Activated CD4-positive, alpha-beta memory T cell treated with anti-CD3 and anti-CD28 coated beads, Interleukin-2, amount 10 ng/mL, durations not matched to agents 7 days and 5 days (primary cell): ENCODE results near the gene HGS. TPM values are rescaled to one million over a fixed set of nuclear protein-coding genes. Genes with fewer than 3 reads are reported as not detected.

Experiments
- CTCF ChIA-PET: fragments of 350-600 bp; sonication (Branson Sonifier 250); formaldehyde crosslinking; loops from one replicate; lab custom pipeline; 2021; ENCODE audit warnings: antibody characterized with exemption, inconsistent platforms; lab: Charles Lee
- POLR2A ChIA-PET: fragments of 350-600 bp; sonication (Branson Sonifier 250); formaldehyde crosslinking; loops from one replicate; lab custom pipeline; 2021; ENCODE audit warnings: antibody characterized with exemption; lab: Charles Lee
- DNase-seq: peaks from one replicate; pipeline ENCODE4 v3.0.0-alpha.2; 2020
- H3K27ac Mint-ChIP-seq: one replicate; pipeline ENCODE4 v1.8.0; 2021; ENCODE audit warnings: mild to moderate bottlenecking, mixed read lengths
- H3K27me3 Mint-ChIP-seq: one replicate; pipeline ENCODE4 v1.8.0; 2021; ENCODE audit warnings: mixed read lengths
- H3K36me3 Mint-ChIP-seq: one replicate; pipeline ENCODE4 v1.8.0; 2021; ENCODE audit warnings: low read depth, mixed read lengths
- H3K4me1 Mint-ChIP-seq: one replicate; pipeline ENCODE4 v1.8.0; 2021; ENCODE audit warnings: mixed read lengths
- H3K4me3 Mint-ChIP-seq: one replicate; pipeline ENCODE4 v1.8.0; 2021; ENCODE audit warnings: mild to moderate bottlenecking, mixed read lengths
- H3K9me3 Mint-ChIP-seq: one replicate; pipeline ENCODE4 v1.8.0; 2021; ENCODE audit warnings: mixed read lengths
- total RNA-seq, 2 experiments: library from RNA; stranded (reverse); gene quantifications; one replicate each; pipeline ENCODE4 v1.2.3, GENCODE V29; 2021

The HGS gene
- total RNA-seq, 2 experiments from 2014 or later, result 122 to 130 TPM

GRCh38 chr17:81713004-81713555 is 29.3 kb downstream of the HGS start:
- CTCF ChIA-PET, result interaction anchor here (1.0 kb wide), 1 partner anchor 22 kb away, joined by 4 read pairs; no protein-coding TSS in a partner anchor
- peak overlapping the region; percentile 54 for H3K27ac Mint-ChIP-seq
- DNase-seq, result no peak
- POLR2A ChIA-PET, result interaction anchor here (0.7 to 3.8 kb wide), 4 partner anchors 9 to 129 kb away, joined by 3 to 30 read pairs (median 3); partner anchors contain the start of gene MRPL12
- H3K27me3 Mint-ChIP-seq, result no peaks in the 10 kb centered on the region
- H3K36me3 Mint-ChIP-seq, result peaks cover 4% of the 10 kb centered on the region
- H3K4me3 Mint-ChIP-seq, result peak overlapping the region; percentile 89
- peaks cover 28% of the 10 kb centered on the region for H3K4me1 Mint-ChIP-seq
- no peaks in the 10 kb centered on the region for H3K9me3 Mint-ChIP-seq

GRCh38 chr17:81713556-81714411 is 30.0 kb downstream of the HGS start:
- Mint-ChIP-seq H3K9me3 (no peaks in the 10 kb centered on the region), H3K27me3 (no peaks in the 10 kb centered on the region), H3K4me3 (peak overlapping the region; percentile 89), H3K4me1 (peaks cover 28% of the 10 kb centered on the region), H3K27ac (no peak overlapping the region), H3K36me3 (peaks cover 3% of the 10 kb centered on the region)
- ChIA-PET CTCF (interaction anchor here (1.0 kb wide), 1 partner anchor 22 kb away, joined by 4 read pairs; no protein-coding TSS in a partner anchor), POLR2A (interaction anchor here (1.1 to 3.8 kb wide), 4 partner anchors 10 to 157 kb away, joined by 3 to 30 read pairs (median 6); partner anchors contain the start of genes ARHGDIA, ARL16, HGS and MRPL12)
- no peak for DNase-seq

GRCh38 chr17:81714412-81715106 is 30.7 kb downstream of the HGS start:
- H3K36me3 Mint-ChIP-seq, result no peaks in the 10 kb centered on the region
- ChIA-PET POLR2A (interaction anchor here (1.1 to 3.8 kb wide), 4 partner anchors 9 to 156 kb away, joined by 3 to 30 read pairs (median 6); partner anchors contain the start of genes ARHGDIA, ARL16, HGS and MRPL12), CTCF (no interaction called here)
- peaks cover 28% of the 10 kb centered on the region for H3K4me1 Mint-ChIP-seq
- no peak overlapping the region for H3K27ac Mint-ChIP-seq
- peak overlapping the region; percentile 17 for H3K4me3 Mint-ChIP-seq
- DNase-seq, result no peak
- H3K27me3 Mint-ChIP-seq, result no peaks in the 10 kb centered on the region
- no peaks in the 10 kb centered on the region for H3K9me3 Mint-ChIP-seq

GRCh38 chr17:81715107-81715871 is 31.5 kb downstream of the HGS start:
- Mint-ChIP-seq H3K4me1 (peaks cover 24% of the 10 kb centered on the region), H3K27ac (no peak overlapping the region), H3K27me3 (no peaks in the 10 kb centered on the region), H3K9me3 (no peaks in the 10 kb centered on the region), H3K4me3 (no peak overlapping the region), H3K36me3 (no peaks in the 10 kb centered on the region)
- CTCF ChIA-PET, result no interaction called here
- no peak for DNase-seq
- POLR2A ChIA-PET, result interaction anchor here (1.6 to 3.8 kb wide), 2 partner anchors 12 to 31 kb away, joined by 6 to 30 read pairs; partner anchors contain the start of genes ARL16, HGS and MRPL12

- ChIA-PET CTCF (no interaction called here), POLR2A (interaction anchor here (1.8 to 3.8 kb wide), 2 partner anchors 13 kb away, joined by 8 to 30 read pairs; partner anchors contain the start of gene MRPL12)
- Mint-ChIP-seq H3K9me3 (no peaks in the 10 kb centered on the region), H3K27ac (no peak overlapping the region), H3K4me1 (peaks cover 17% of the 10 kb centered on the region), H3K27me3 (no peaks in the 10 kb centered on the region), H3K4me3 (no peak overlapping the region), H3K36me3 (no peaks in the 10 kb centered on the region)
- DNase-seq, result no peak
These were observed 32.3 kb downstream of the HGS start for GRCh38 chr17:81715872-81716673.

- Mint-ChIP-seq H3K27ac (no peak overlapping the region), H3K9me3 (no peaks in the 10 kb centered on the region), H3K27me3 (no peaks in the 10 kb centered on the region), H3K4me1 (peaks cover 12% of the 10 kb centered on the region), H3K36me3 (no peaks in the 10 kb centered on the region), H3K4me3 (no peak overlapping the region)
- CTCF ChIA-PET, result no interaction called here
- no peak for DNase-seq
- POLR2A ChIA-PET, result interaction anchor here (1.8 kb wide), 1 partner anchor 14 kb away, joined by 8 read pairs; the partner anchor contains the start of gene MRPL12
These were observed 32.8 kb downstream of the HGS start for GRCh38 chr17:81716674-81716996.

GRCh38 chr17:81717049-81717765 is 33.4 kb downstream of the HGS start:
- Mint-ChIP-seq H3K4me1 (peaks cover 12% of the 10 kb centered on the region), H3K9me3 (no peaks in the 10 kb centered on the region), H3K27me3 (no peaks in the 10 kb centered on the region), H3K36me3 (no peaks in the 10 kb centered on the region), H3K27ac (no peak overlapping the region), H3K4me3 (no peak overlapping the region)
- DNase-seq, result no peak
- CTCF ChIA-PET, result no interaction called here
- POLR2A ChIA-PET, result interaction anchor here (1.8 kb wide), 1 partner anchor 14 kb away, joined by 8 read pairs; the partner anchor contains the start of gene MRPL12

- Mint-ChIP-seq H3K4me1 (peaks cover 11% of the 10 kb centered on the region), H3K4me3 (no peak overlapping the region), H3K9me3 (no peaks in the 10 kb centered on the region), H3K27ac (no peak overlapping the region), H3K27me3 (no peaks in the 10 kb centered on the region), H3K36me3 (no peaks in the 10 kb centered on the region)
- CTCF ChIA-PET, result no interaction called here
- POLR2A ChIA-PET, result interaction anchor here (1.8 kb wide), 1 partner anchor 15 kb away, joined by 8 read pairs; the partner anchor contains the start of gene MRPL12
- DNase-seq, result no peak
These were observed 33.9 kb downstream of the HGS start for GRCh38 chr17:81717766-81718089.

GRCh38 chr17:81719410-81720266 is 35.8 kb downstream of the HGS start:
- H3K36me3 Mint-ChIP-seq, result no peaks in the 10 kb centered on the region
- CTCF ChIA-PET, result no interaction called here
- H3K4me1 Mint-ChIP-seq, result peaks cover 1% of the 10 kb centered on the region
- no peak overlapping the region for H3K4me3 Mint-ChIP-seq
- POLR2A ChIA-PET, result no interaction called here
- no peak for DNase-seq
- H3K9me3 Mint-ChIP-seq, result no peaks in the 10 kb centered on the region
- no peak overlapping the region for H3K27ac Mint-ChIP-seq
- peaks cover 9% of the 10 kb centered on the region for H3K27me3 Mint-ChIP-seq

- DNase-seq, result no peak
- peaks cover 1% of the 10 kb centered on the region for H3K4me1 Mint-ChIP-seq
- no peak overlapping the region for H3K27ac Mint-ChIP-seq
- H3K4me3 Mint-ChIP-seq, result no peak overlapping the region
- CTCF ChIA-PET, result interaction anchor here (1.3 kb wide), 1 partner anchor 37 kb away, joined by 3 read pairs; the partner anchor contains the start of genes ARL16 and HGS
- POLR2A ChIA-PET, result no interaction called here
- H3K36me3 Mint-ChIP-seq, result no peaks in the 10 kb centered on the region
- peaks cover 9% of the 10 kb centered on the region for H3K27me3 Mint-ChIP-seq
- no peaks in the 10 kb centered on the region for H3K9me3 Mint-ChIP-seq
These were observed 36.7 kb downstream of the HGS start for GRCh38 chr17:81720267-81721071.
